22Rv1 (cell line): Measurements from ENCODE around the gene JMJD1C.

Experiments used
- ZFX ChIP-seq: fragments of 450-650 bp; IDR thresholded peaks from 2 replicates; pipeline ENCODE4 v1.6.1; 2017; ENCODE audit warnings: antibody characterized with exemption, borderline replicate concordance
- TF ChIP-seq, protein P1 (sequence below): fragments of 450-650 bp; IDR thresholded peaks from 2 replicates; pipeline ENCODE4 v1.5.1; 2017; ENCODE audit warnings: mild to moderate bottlenecking

DNA sequence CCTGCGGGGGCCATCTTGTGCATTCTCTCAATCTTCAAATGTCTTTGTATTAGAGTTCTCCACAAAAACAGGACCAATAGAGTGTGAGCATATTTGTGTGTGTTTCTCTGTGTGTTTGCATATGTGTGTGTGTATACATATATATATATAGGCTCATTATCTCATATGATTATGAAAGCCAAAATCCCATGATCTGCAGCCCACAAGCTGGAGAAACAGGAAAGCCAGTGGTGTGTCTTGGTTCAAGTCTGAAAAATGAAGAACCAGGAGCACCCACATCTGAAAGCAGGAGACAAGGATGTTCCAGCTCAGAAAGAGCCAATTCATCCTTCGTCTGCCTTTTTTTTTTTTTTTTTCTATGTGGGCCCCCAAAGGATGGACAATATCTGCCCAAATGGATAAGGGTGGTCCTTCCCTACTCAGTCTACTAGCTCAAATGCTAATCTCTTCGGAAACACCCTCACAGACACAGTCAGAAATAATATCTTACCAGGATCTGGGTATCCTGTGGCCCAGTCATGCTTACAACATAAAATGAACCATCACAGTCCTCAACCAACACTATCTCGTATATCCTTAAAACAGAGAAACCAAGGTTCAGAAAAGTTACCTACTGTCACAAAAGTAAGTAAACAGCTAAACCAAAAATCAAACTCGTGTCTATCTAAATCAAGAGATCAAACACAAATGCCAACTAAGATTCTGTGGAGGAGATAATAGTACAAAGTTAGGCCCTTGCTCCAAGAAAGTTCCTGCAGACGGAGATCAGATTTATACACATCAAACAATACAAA, 141.9 kb downstream of the JMJD1C start:
- TF ChIP-seq, protein P1, sequence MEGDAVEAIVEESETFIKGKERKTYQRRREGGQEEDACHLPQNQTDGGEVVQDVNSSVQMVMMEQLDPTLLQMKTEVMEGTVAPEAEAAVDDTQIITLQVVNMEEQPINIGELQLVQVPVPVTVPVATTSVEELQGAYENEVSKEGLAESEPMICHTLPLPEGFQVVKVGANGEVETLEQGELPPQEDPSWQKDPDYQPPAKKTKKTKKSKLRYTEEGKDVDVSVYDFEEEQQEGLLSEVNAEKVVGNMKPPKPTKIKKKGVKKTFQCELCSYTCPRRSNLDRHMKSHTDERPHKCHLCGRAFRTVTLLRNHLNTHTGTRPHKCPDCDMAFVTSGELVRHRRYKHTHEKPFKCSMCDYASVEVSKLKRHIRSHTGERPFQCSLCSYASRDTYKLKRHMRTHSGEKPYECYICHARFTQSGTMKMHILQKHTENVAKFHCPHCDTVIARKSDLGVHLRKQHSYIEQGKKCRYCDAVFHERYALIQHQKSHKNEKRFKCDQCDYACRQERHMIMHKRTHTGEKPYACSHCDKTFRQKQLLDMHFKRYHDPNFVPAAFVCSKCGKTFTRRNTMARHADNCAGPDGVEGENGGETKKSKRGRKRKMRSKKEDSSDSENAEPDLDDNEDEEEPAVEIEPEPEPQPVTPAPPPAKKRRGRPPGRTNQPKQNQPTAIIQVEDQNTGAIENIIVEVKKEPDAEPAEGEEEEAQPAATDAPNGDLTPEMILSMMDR = no peak
- no peak for TF ChIP-seq ZFX
